SK-N-SH (cell line): ENCODE data around the gene EOLA1. TPM values are rescaled to one million over a fixed set of nuclear protein-coding genes. Genes with fewer than 3 reads are reported as not detected.
"Not testable (repeated sequence)": the region's sequence is repeated elsewhere in the genome, so short reads cannot be mapped to it uniquely, and the experiment has no call there.

Experiments
- CTCF ChIA-PET: fragments of 300-600, 350-600 bp; formaldehyde crosslinking; extraction: SDS; loops from one replicate; lab custom pipeline; 2021; lab: Yijun Ruan, JAX
- POLR2A ChIA-PET: fragments of 350-600 bp; sonication (Branson Sonifier 250); formaldehyde crosslinking; extraction: SDS; loops from one replicate; lab custom pipeline; 2020; ENCODE audit warnings: antibody characterized with exemption, inconsistent platforms; lab: Yijun Ruan, JAX
- DNase-seq: peaks from one replicate; pipeline ENCODE4 v3.0.0; 2012
- H2AFZ ChIP-seq: fragments of 200-600 bp; sonication (generic); 2 replicates; pipeline ENCODE4 v1.8.1; 2016; ENCODE audit warnings: antibody characterized with exemption, mild to moderate bottlenecking, low read depth
- H3F3A ChIP-seq: fragments of 200-600 bp; sonication (generic); replicated peaks from 2 replicates; pipeline ENCODE3; 2016; ENCODE audit warnings: antibody characterized with exemption, mild to moderate bottlenecking; ENCODE audit not compliant: insufficient read depth
- H3K27ac ChIP-seq, 2 experiments: fragments of 200-500 bp in 1 of 2; fragments of 200-600 bp in 1 of 2; sonication (Bioruptor generic) in 1 of 2; sonication (generic), shearing (Covaris generic) in 1 of 2; 2 replicates each; pipeline versions ENCODE4 v1.5.1 to v1.6.1; 2014 to 2016; ENCODE audit warnings: low read depth in 2 of 2, inconsistent platforms in 1 of 2, low read length in 1 of 2, mild to moderate bottlenecking in 1 of 2, mixed read lengths in 1 of 2
- H3K27me3 ChIP-seq: fragments of 200-600 bp; sonication (generic), shearing (Covaris generic); 2 replicates; pipeline ENCODE4 v1.6.1; 2016; ENCODE audit warnings: mixed run types; ENCODE audit not compliant: insufficient read depth
- H3K36me3 ChIP-seq, 2 experiments: fragments of 200-500 bp in 1 of 2; fragments of 200-600 bp in 1 of 2; sonication (Bioruptor generic) in 1 of 2; sonication (generic) in 1 of 2; replicated peaks in 1 of 2; 2 replicates each; pipeline versions ENCODE3 to v1.5.1; 2014 to 2016; ENCODE audit warnings: low read length in 1 of 2, mild to moderate bottlenecking in 1 of 2; ENCODE audit not compliant: insufficient read depth in 2 of 2, control insufficient read depth in 1 of 2
- H3K4me1 ChIP-seq, 2 experiments: fragments of 200-500 bp in 1 of 2; fragments of 200-600 bp in 1 of 2; sonication (Bioruptor generic) in 1 of 2; sonication (generic), shearing (Covaris generic) in 1 of 2; 2 replicates each; pipeline versions ENCODE4 v1.5.1 to v1.6.1; 2014 to 2016; ENCODE audit warnings: low read depth in 1 of 2, low read length in 1 of 2, mixed run types in 1 of 2; ENCODE audit not compliant: insufficient read depth in 2 of 2, control insufficient read depth in 1 of 2
- H3K4me2 ChIP-seq: fragments of 200-600 bp; sonication (generic), shearing (Covaris generic); 2 replicates; pipeline ENCODE4 v1.6.1; 2017; ENCODE audit warnings: mixed run types
- H3K4me3 ChIP-seq, 2 experiments: fragments of 200-500 bp in 1 of 2; fragments of 200-600 bp in 1 of 2; sonication (Bioruptor generic) in 1 of 2; sonication (generic), shearing (Covaris generic) in 1 of 2; 2 replicates each; pipeline versions ENCODE4 v1.5.1 to v1.8.1; 2014 to 2016; ENCODE audit warnings: low read depth in 2 of 2, inconsistent platforms in 1 of 2, low read length in 1 of 2, mild to moderate bottlenecking in 1 of 2, mixed read lengths in 1 of 2, moderate library complexity in 1 of 2
- H3K79me2 ChIP-seq: fragments of 200-600 bp; sonication (generic); 2 replicates; pipeline ENCODE4 v1.8.1; 2017; ENCODE audit warnings: mild to moderate bottlenecking; ENCODE audit not compliant: insufficient read depth
- H3K9ac ChIP-seq: fragments of 200-600 bp; sonication (generic); 2 replicates; pipeline ENCODE4 v1.6.1; 2017; ENCODE audit warnings: mixed run types
- H3K9me2 ChIP-seq: fragments of 200-600 bp; sonication (generic); 2 replicates; pipeline ENCODE4 v1.6.1; 2017; ENCODE audit warnings: mixed run types
- H3K9me3 ChIP-seq: fragments of 200-600 bp; sonication (generic); 2 replicates; pipeline ENCODE4 v1.6.1; 2017; ENCODE audit warnings: mixed run types, mild to moderate bottlenecking, moderate library complexity
- H4K20me1 ChIP-seq: fragments of 200-600 bp; sonication (generic); 2 replicates; pipeline ENCODE4 v1.6.1; 2017; ENCODE audit warnings: mild to moderate bottlenecking, mixed run types; ENCODE audit not compliant: insufficient read depth
- FOSL2 ChIP-seq: IDR thresholded peaks from 2 replicates; pipeline ENCODE4 v1.4.0; 2012; ENCODE audit warnings: low read depth, mild to moderate bottlenecking, moderate library complexity, borderline replicate concordance
- RCOR1 ChIP-seq: fragments of 150-350 bp; IDR thresholded peaks from 2 replicates; pipeline ENCODE4 v1.6.1; 2017; ENCODE audit warnings: antibody characterized with exemption, low read length
- SMC3 ChIP-seq: IDR thresholded peaks from 2 replicates; pipeline ENCODE4 v1.6.1; 2012; ENCODE audit warnings: low read depth, low read length, improper control_type of control experiment
- WGBS: methylation state at CpG from one replicate; pipeline ENCODE4 v1.1.6; 2017; ENCODE audit warnings: low lambda C conversion rate; 5-methylcytosine and 5-hydroxymethylcytosine counted together
- polyA plus RNA-seq, 3 experiments: library from polyadenylated mRNA; depleted of rRNA; stranded (reverse); fragments of >200 nt; gene quantifications; 2 replicates each; pipeline ENCODE4 v1.2.3, GENCODE V29; 2012
- TF ChIP-seq, protein P1 (sequence below): IDR thresholded peaks from 2 replicates; pipeline ENCODE4; 2012

The EOLA1 gene
- polyA plus RNA-seq, 1 of the 3 experiments (the other 2 are of a cell fraction) = 16.3 TPM

DNA sequence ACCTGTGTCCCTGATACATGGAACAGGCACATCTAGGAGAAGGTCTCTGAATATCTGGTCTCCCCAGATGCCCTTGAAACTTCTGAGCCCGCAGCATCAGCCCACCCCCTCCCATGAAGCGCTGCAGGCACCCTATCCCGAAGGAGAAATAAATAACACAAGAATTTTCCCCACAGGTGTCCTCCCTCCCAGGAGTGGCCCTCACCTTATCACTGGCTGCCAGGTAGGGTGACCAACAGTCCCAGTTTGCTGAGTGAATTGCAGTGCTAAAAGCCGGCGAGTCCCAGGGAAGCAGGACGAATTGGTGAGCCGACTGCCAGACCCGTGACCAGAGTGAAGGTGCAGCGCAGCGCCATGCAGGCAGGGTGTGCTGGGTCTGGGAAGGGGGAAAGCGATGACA is 6.8 kb upstream of the EOLA1 start:
- H4K20me1 ChIP-seq, H3K36me3 ChIP-seq, H3F3A ChIP-seq, H3K4me2 ChIP-seq, H3K27ac ChIP-seq, CTCF ChIA-PET, DNase-seq, H3K4me3 ChIP-seq, POLR2A ChIA-PET, H3K27me3 ChIP-seq, H3K4me1 ChIP-seq, H3K9me2 ChIP-seq, H2AFZ ChIP-seq, H3K9ac ChIP-seq, H3K9me3 ChIP-seq, H3K79me2 ChIP-seq: not testable (repeated sequence)
- 73% methylated on average over 7 of the region's 11 CpGs for WGBS

DNA sequence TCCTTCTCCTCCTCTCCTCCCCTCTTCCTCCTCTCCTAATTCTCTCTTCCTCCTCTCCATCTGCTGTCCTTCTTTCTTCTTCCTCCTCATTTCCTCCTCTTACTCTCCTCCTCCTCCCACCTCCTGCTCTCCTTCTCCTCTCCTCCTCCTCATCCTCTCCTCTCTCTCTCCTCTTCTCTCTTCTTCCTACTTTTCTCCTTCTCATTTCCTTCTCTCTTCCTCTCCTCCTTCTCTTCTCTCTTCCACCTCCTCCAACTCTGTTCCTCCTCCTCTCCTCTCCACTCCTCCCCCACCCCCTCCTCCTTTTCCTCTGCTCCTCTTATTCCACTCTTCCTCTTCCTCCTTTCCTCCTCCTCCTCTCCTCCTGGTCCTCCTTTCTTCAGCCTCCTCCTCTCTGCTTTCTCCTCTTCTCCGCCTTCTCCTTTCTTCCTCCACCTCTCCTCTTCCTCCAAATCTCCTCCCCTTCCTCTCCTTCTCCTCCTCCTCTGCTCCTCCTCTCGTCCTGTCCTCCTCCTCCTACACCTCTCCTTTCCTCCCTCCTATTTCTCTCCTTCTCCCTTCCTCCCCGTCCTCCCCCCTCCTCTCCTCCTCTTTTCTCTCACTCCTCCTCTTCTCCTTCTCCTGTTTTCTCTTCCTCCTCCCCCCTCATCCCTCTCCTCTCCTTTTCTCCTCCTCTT is 5.7 kb upstream of the EOLA1 start:
- H3K27me3 ChIP-seq, POLR2A ChIA-PET, H2AFZ ChIP-seq, DNase-seq, H3K4me2 ChIP-seq, H4K20me1 ChIP-seq, H3K9ac ChIP-seq, H3K36me3 ChIP-seq, H3K9me3 ChIP-seq, H3K4me3 ChIP-seq, H3K27ac ChIP-seq, H3K9me2 ChIP-seq, H3F3A ChIP-seq, H3K79me2 ChIP-seq, H3K4me1 ChIP-seq: not testable (repeated sequence)
- CTCF ChIA-PET = interaction anchor here (1.0 kb wide), 1 partner anchor 23 kb away, joined by 3 read pairs; no protein-coding TSS in a partner anchor
- WGBS = 42% methylated on average over 3 of the region's 3 CpGs

DNA sequence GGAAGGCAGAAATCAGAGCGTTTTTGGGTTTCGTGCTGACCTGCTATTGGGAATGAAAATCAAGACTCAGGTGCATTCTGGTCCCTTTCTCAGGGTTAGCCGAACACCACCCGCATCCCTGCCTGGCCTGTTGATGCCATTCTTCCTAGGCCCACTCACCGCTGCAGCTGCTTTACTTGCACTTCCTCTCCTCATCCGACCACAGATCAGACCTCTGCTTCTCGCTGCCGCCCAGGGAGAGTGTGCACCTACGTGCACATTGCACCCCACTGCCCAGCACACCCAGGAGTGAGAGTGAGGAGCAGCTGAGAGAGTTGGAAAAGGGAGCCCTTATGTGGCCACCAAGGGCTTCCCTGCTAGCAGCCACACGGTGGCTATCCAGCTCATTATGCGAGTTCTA is 3.3 kb upstream of the EOLA1 start:
- H3K27me3 ChIP-seq, H3K4me3 ChIP-seq, CTCF ChIA-PET, H3K36me3 ChIP-seq, H3K9ac ChIP-seq, H3K27ac ChIP-seq, H3K79me2 ChIP-seq, H2AFZ ChIP-seq, H3K4me1 ChIP-seq, H3K4me2 ChIP-seq, POLR2A ChIA-PET, H3K9me3 ChIP-seq, H4K20me1 ChIP-seq, H3K9me2 ChIP-seq, H3F3A ChIP-seq, DNase-seq: not testable (repeated sequence)
- WGBS = 52% methylated on average over 7 of the region's 11 CpGs

DNA sequence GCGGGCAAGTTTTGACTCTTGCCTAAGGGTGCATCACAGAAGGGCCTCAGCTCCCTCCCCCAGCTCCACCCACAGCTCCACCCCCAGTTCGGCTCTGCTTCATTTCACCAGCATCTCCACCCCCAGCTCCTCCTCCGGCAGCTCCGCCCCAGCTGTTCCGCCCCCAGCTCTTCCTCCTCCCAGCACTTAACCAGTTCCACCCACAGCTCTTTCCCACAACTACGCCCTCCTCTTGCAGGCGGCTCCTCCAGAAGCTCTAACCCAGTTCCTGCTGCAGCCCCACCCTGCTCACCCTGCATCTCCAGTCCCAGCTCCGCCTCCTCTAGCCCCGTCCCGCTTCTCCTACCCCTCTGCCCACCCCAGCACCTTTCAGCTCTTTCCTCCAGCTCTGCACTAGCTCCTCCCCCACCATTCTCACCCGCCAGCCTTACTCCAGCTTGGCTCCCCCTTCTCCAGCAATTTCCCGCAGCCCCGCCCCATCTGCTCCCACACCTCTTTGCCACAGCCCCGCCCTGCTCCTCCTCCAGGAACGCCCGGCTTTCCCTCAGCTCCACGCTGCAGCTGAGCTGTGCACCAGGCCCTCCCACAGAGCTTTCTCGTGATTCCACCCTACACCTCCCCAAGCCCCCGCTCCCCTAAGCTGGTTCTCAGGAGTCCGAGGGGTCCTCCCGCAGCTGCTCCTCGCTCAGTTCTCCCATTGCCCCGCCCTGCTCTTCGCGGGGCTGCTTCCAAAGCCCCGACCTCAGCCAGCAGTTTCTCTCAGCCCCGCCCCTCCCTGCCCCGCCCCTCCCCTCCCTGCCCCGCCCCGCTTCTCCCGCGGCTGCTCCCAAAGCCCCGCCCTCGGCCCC is 1.3 kb upstream of the EOLA1 start:
- H4K20me1 ChIP-seq = no peaks in the 10 kb centered on the region
- H3K4me2 ChIP-seq = peak overlapping the region; percentile 62; the same call in 1 of the 2 replicates
- ChIA-PET POLR2A (interaction anchor here (0.8 to 2.7 kb wide), 5 partner anchors 12 to 399 kb away, joined by 3 to 18 read pairs (median 7); partner anchors contain the start of genes EOLA2 and IDS), CTCF (interaction anchor here (1.8 kb wide), 1 partner anchor 35 kb away, joined by 5 read pairs; the partner anchor contains the start of gene IDS)
- no peaks in the 10 kb centered on the region for H3K79me2 ChIP-seq
- H3K9ac ChIP-seq = peak overlapping the region; percentile 67; the same call in 1 of the 2 replicates
- no peaks in the 10 kb centered on the region for H3F3A ChIP-seq
- H3K9me2 ChIP-seq = no peaks in the 10 kb centered on the region
- H3K27ac ChIP-seq = peak overlapping the region; percentile 53 to 66
- WGBS = 3% methylated on average over 34 of the region's 34 CpGs
- H3K9me3 ChIP-seq = no peaks in the 10 kb centered on the region
- H3K4me1 ChIP-seq = peaks cover 0 to 7% of the 10 kb centered on the region in 2 experiments; a peak in 1 of 4 replicates
- H3K4me3 ChIP-seq = peak overlapping the region; percentile 49 to 53
- H2AFZ ChIP-seq = no peak overlapping the region
- no peaks in the 10 kb centered on the region for H3K27me3 ChIP-seq
- TF ChIP-seq SMC3 (no peak), FOSL2 (no peak), RCOR1 (no peak)
- TF ChIP-seq, protein P1, sequence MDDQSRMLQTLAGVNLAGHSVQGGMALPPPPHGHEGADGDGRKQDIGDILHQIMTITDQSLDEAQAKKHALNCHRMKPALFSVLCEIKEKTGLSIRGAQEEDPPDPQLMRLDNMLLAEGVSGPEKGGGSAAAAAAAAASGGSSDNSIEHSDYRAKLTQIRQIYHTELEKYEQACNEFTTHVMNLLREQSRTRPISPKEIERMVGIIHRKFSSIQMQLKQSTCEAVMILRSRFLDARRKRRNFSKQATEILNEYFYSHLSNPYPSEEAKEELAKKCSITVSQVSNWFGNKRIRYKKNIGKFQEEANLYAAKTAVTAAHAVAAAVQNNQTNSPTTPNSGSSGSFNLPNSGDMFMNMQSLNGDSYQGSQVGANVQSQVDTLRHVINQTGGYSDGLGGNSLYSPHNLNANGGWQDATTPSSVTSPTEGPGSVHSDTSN = no peak
- DNase-seq = peak; percentile 74
- no peaks in the 10 kb centered on the region for H3K36me3 ChIP-seq
